ENCODE data around the gene ARL15. TPM values are rescaled to one million over a fixed set of nuclear protein-coding genes. Genes with fewer than 3 reads are reported as not detected.
"Not testable (repeated sequence)": the region's sequence is repeated elsewhere in the genome, so short reads cannot be mapped to it uniquely, and the experiment has no call there.

ARL15 gene
- total RNA-seq, 4 donors from 2014 or later, result 13.0 to 52.7 (median 17.1) TPM

DNA sequence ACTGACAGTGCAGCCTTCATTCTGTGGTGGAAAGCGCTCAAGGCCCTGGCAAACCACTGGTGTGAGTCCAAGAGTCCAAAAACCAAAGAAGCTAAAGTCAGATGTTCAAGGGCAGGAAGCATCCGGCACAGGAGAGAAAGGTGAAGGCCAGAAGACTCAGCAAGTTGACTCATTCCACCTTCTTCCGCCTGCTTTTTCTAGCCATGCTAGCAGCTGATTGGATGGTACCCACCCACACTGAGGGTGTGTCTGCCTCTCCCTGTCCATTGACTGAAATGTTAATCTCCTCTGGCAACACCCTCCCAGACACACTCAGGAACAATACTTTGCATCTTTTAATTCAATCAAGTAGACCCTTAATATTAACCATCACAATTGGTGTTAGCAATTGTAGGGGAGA is 453.9 kb downstream of the ARL15 start:
- Histone ChIP-seq H3K27me3 (no peaks in the 10 kb centered on the region), H3K9me3 (peaks cover 0 to 28% (median 0%) of the 10 kb centered on the region in 4 donors), H3K36me3 (no peaks in the 10 kb centered on the region), H3K4me1 (no peaks in the 10 kb centered on the region), H3K4me3 (no peak overlapping the region), H3K27ac (no peak overlapping the region)
- 65 to 92% methylated on average over 3 of the region's 3 CpGs for WGBS, 2 donors
- TF ChIP-seq POLR2A (IDR thresholded peaks at IDR 0.05) (no peak), EP300 (IDR thresholded peaks at IDR 0.05) (no peak), CTCF (IDR thresholded peaks at IDR 0.05) (no peak)
- no peak for DNase-seq (ENCODE audit: low spot score in 2 of 2)

DNA sequence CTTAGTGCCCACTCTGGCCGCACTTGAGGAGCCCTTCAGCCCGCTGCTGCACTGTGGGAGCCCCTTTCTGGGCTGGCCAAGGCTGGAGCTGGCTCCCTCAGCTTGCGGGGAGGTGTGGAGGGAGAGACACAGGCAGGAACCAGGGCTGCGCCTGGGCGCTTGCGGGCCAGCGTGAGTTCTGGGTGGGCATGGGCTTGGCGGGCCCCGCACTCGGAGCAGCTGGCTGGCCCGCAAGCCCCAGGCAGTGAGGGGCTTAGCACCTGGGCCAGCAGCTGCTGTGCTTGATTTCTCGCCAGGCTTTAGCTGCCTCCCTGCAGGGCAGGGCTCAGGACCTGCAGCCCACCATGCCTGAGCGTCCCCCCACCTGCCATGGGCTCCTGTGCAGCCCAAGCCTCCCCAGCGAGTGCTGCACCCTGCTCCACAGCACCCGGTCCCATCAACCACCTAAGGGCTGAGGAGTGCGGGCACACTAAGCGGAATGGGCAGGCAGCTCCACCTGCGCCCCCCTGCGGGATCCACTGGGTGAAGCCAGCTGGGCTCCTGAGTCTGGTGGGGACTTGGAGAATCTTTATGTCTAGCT is 473.4 kb downstream of the ARL15 start:
- not testable (repeated sequence) for DNase-seq (ENCODE audit: low spot score in 2 of 2); H3K4me1 ChIP-seq; H3K27ac ChIP-seq; H3K36me3 ChIP-seq; H3K27me3 ChIP-seq; H3K4me3 ChIP-seq
- WGBS, 2 donors, result 94 to 96% methylated on average over 16 to 18 of the region's 19 CpGs
- H3K9me3 ChIP-seq, result peaks cover 0 to 32% (median 3%) of the 10 kb centered on the region in 4 donors

- Histone ChIP-seq H3K27ac (no peak overlapping the region), H3K27me3 (no peaks in the 10 kb centered on the region), H3K9me3 (peaks cover 0 to 23% (median 0%) of the 10 kb centered on the region in 4 donors), H3K4me3 (no peak overlapping the region), H3K36me3 (no peaks in the 10 kb centered on the region), H3K4me1 (no peaks in the 10 kb centered on the region)
- TF ChIP-seq CTCF (IDR thresholded peaks at IDR 0.05) (no peak), POLR2A (IDR thresholded peaks at IDR 0.05) (no peak), EP300 (IDR thresholded peaks at IDR 0.05) (no peak)
- 58 to 66% methylated on average over 4 of the region's 4 CpGs for WGBS, 2 donors
- DNase-seq (ENCODE audit: low spot score in 2 of 2), result no peak
Observed at GRCh38 chr5:53834500-53834899, 475.9 kb downstream of the ARL15 start.

Small RNA genes lying within 50 kb of the gene (small RNA-seq; reads per million reads assigned to genes)
- gene AC008873.1 (not detected), gene MIR4459 (not detected), gene MIR581 (not detected), gene RNU6-272P (not detected)

Other genes starting within 250 kb of the ARL15 start
- 1 to 10 TPM in 1 of 4 donors, under 1 TPM in 1, not detected in 2; 0.66 to 1.7 TPM for gene HSPB3, start 145.1 kb upstream of the ARL15 start, total RNA-seq
- 10 to 100 TPM; 39.3 to 61.5 (median 45.6) TPM for gene SNX18, start 207.2 kb upstream of the ARL15 start, total RNA-seq